Measurements from ENCODE around the gene MIER3.
A peak's percentile ranks its signal among the peaks of the same experiment; 100 is the strongest.

The MIER3 gene

DNA sequence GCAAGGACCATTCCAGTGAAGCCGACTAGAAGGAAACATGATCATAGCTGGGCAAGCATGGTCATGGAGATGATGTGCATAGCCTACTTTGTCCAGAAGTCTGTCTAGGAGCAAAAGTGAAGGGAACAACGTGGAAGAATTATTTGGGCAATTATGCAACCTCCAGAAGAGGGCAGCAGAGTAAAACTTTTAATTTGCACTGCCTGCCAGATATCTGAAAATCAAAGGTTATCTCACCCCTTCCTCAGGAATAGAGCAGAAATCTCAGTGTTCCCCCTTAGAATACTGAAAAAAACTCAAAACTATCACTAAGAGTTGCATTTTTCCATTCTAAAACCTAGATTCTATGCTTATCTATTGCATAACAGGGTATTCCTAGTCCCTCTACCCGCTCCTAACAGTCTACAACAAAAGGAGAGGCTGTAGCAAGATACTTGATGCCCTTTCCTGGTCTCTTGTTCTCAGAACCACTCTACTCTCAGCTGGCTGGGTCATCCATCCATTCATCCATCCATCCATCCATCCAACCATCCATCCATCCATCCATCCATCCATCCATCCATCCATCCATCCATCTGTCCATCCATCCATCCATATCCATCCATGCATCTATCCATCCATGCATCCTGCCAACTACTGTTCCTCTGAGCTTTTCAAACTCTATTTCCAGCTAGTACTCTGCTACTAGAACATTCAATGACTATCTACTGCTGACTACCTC lies 50.9 kb downstream of the MIER3 start:
- DNase-seq (peak; percentile 43 to 52 (median 45)), ATAC-seq (replicated peaks) (peak; percentile 64)
- Mint-ChIP-seq H3K9me3 (no peaks in the 10 kb centered on the region), H3K4me3 (no peak overlapping the region), H3K4me1 (ENCODE audit: low read depth in 2 of 2) (no peaks in the 10 kb centered on the region), H3K27ac (no peak overlapping the region), H3K36me3 (ENCODE audit: insufficient read depth) (peaks cover 3% of the 10 kb centered on the region), H3K27me3 (no peaks in the 10 kb centered on the region)

DNA sequence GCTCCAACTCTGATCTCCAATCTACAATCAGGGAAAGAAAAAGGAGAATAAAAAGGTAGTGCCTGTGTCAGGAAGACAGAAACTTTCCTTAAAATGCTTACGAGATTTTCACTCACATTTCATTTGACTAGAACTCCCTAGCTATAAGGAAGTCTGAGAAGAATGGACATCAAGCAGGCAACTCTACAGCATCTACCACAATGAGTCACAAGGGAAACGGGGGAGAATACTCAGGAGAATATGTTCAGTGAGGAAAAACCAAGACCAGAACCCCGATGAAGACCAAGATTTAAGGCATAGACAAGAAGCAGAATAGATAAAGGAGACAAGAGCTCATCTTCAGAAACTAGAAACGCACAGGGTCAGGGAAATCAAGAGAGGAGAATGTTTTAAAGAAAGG lies 51.5 kb downstream of the MIER3 start:
- DNase-seq = no peak
- no peak overlapping the region for H3K4me3 Mint-ChIP-seq

DNA sequence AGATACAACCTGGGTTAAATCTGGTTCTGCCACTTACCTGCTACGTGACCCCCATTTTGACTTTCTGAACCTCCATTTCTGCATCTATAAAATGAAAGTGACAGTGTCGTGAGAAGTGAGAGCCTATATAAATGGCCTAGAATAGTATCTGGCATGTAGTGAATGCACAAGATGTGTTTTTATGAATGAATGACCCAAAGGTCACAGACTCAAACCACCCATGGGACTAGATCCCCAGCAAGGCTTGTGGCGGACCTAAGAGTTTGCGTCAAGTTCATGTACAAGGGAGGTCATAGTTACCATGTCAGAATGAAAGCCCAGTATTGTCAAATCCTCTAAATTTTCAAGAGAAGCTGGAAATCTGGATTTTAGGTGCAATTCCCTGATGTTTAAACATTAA lies 53.7 kb downstream of the MIER3 start:
- H3K4me1 Mint-ChIP-seq (ENCODE audit: low read depth in 2 of 2) = peaks cover 0 to 3% of the 10 kb centered on the region in 2 donors
- no peaks in the 10 kb centered on the region for H3K9me3 Mint-ChIP-seq
- ATAC-seq (replicated peaks) = no peak
- no peaks in the 10 kb centered on the region for H3K27me3 Mint-ChIP-seq
- peaks cover 14% of the 10 kb centered on the region for H3K36me3 Mint-ChIP-seq (ENCODE audit: insufficient read depth)
- H3K4me3 Mint-ChIP-seq = no peak overlapping the region
- H3K27ac Mint-ChIP-seq = no peak overlapping the region
- DNase-seq = no peak

More for the DNA sequence above, 51.5 kb downstream of the MIER3 start:
- H3K27me3 Mint-ChIP-seq = no peaks in the 10 kb centered on the region
- no peaks in the 10 kb centered on the region for H3K9me3 Mint-ChIP-seq
- no peak overlapping the region for H3K27ac Mint-ChIP-seq
- ATAC-seq (replicated peaks) = no peak
- peaks cover 6% of the 10 kb centered on the region for H3K36me3 Mint-ChIP-seq (ENCODE audit: insufficient read depth)
- H3K4me1 Mint-ChIP-seq (ENCODE audit: low read depth in 2 of 2) = no peaks in the 10 kb centered on the region

DNA sequence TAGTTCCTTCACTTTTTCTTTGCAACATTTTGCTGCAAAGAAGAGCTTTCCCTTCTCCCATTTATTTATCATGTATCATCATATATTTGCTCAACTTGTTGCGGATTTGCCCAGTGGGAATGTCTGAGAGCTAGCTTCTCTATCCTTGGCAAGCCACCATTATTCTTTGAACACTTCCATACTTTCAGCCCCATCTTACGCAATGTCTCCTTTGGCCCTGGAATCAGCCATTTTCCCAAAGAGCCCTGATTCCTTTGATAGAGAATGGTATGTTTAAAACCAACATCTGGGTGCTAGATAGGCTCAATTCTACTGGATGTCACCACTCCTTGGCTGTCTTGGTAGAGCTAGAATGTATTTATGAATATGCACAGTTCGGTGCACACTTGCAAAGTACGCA lies 55.2 kb downstream of the MIER3 start:
- Mint-ChIP-seq H3K36me3 (ENCODE audit: insufficient read depth) (peaks cover 14% of the 10 kb centered on the region), H3K9me3 (no peaks in the 10 kb centered on the region), H3K27me3 (no peaks in the 10 kb centered on the region), H3K4me1 (ENCODE audit: low read depth in 2 of 2) (peaks cover 0 to 3% of the 10 kb centered on the region in 2 donors), H3K27ac (no peak overlapping the region), H3K4me3 (no peak overlapping the region)
- DNase-seq = no peak
- no peak for ATAC-seq (replicated peaks)

DNA sequence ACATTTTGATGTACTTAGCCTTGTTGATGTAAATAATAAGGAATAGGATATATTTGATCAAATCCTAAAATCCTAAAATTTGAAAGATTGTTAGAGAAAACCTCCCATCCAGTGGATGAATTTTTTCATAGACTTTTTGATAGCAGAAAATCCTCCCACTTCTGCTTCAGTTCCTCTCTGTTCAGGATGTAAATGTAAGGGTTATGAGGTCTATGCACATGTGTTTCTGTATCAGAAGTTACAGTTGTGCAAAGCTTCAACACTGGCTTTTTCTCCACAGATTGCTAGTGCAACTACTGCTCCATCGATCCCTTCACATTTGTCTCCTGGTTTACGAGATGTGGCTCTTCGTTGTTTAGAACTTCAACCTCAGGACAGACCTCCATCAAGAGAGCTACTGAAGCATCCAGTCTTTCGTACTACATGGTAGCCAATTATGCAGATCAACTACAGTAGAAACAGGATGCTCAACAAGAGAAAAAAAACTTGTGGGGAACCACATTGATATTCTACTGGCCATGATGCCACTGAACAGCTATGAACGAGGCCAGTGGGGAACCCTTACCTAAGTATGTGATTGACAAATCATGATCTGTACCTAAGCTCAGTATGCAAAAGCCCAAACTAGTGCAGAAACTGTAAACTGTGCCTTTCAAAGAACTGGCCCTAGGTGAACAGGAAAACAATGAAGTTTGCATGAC lies 58.5 kb downstream of the MIER3 start:
- ATAC-seq (replicated peaks) = peak; percentile 56
- Mint-ChIP-seq H3K27ac (peak overlapping the region in 1 of 2 donors; percentile 60), H3K9me3 (no peaks in the 10 kb centered on the region)

DNA sequence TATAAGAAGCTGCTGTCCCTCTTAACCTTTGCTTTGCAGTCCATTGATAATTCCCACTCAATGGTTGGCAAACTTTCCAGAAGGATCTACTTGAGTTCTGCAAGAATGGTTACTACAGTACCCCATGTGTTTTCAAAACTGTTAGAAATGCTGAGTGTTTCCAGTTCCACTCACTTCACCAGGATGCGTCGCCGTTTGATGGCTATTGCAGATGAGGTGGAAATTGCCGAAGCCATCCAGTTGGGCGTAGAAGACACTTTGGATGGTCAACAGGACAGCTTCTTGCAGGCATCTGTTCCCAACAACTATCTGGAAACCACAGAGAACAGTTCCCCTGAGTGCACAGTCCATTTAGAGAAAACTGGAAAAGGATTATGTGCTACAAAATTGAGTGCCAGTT lies 70.4 kb downstream of the MIER3 start:
- Mint-ChIP-seq H3K27ac (no peak overlapping the region), H3K4me1 (ENCODE audit: low read depth in 2 of 2) (peaks cover 0 to 2% of the 10 kb centered on the region in 2 donors), H3K9me3 (no peaks in the 10 kb centered on the region), H3K4me3 (no peak overlapping the region), H3K36me3 (ENCODE audit: insufficient read depth) (peaks cover 87% of the 10 kb centered on the region), H3K27me3 (no peaks in the 10 kb centered on the region)
- ATAC-seq (replicated peaks) (no peak), DNase-seq (no peak)

More for the DNA sequence above, 58.5 kb downstream of the MIER3 start:
- H3K4me3 Mint-ChIP-seq = no peak overlapping the region
- H3K27me3 Mint-ChIP-seq = no peaks in the 10 kb centered on the region
- H3K36me3 Mint-ChIP-seq (ENCODE audit: insufficient read depth) = peaks cover 24% of the 10 kb centered on the region
- no peak for DNase-seq
- H3K4me1 Mint-ChIP-seq (ENCODE audit: low read depth in 2 of 2) = peaks cover 0 to 3% of the 10 kb centered on the region in 2 donors

DNA sequence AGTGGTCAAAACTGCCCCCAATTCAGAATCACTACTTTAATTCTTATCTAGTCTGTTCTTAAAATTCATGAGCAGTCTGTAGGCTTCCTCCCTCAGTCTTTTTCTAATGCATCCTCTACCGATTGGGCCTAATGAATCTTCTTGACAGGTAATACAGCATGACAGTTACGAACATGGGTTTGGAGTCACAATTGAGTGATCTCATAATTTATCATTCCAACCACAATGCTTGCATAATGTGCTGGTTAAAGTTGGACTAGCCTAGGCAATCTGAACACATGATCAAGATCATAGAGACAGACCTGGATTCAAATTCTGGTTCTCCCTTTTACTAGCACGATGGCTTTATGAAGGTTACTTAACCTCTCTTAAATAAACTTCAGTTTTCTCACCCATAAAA lies 75.6 kb downstream of the MIER3 start:
- H3K36me3 Mint-ChIP-seq (ENCODE audit: insufficient read depth) = peaks cover 79% of the 10 kb centered on the region
- ATAC-seq (replicated peaks) (no peak), DNase-seq (no peak)
- H3K9me3 Mint-ChIP-seq = no peaks in the 10 kb centered on the region
- H3K27ac Mint-ChIP-seq = no peak overlapping the region
- H3K4me1 Mint-ChIP-seq (ENCODE audit: low read depth in 2 of 2) = peaks cover 5 to 7% of the 10 kb centered on the region in 2 donors
- no peaks in the 10 kb centered on the region for H3K27me3 Mint-ChIP-seq
- no peak overlapping the region for H3K4me3 Mint-ChIP-seq

DNA sequence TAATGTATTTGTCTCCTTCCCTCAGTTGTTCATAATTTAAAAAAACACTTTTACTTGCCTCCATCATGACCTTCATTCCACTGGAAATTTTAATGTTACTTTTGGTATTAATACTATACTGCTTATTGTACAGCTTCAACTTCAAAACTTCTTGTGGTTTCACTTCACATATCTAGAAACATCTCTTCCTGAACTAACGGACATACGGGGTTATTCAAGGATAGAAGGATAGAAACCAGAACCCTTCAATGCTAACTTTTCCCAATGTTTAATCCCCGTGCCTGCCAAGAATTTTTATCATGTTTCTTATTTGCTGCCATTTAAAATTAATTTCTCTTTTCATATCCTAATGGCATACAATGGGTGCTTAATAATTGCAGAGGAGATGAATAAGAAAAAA lies 78.9 kb downstream of the MIER3 start:
- Mint-ChIP-seq H3K27ac (peak overlapping the region in 1 of 2 donors; percentile 69), H3K9me3 (no peaks in the 10 kb centered on the region), H3K27me3 (no peaks in the 10 kb centered on the region), H3K4me1 (ENCODE audit: low read depth in 2 of 2) (peaks cover 4 to 13% of the 10 kb centered on the region in 2 donors), H3K4me3 (no peak overlapping the region), H3K36me3 (ENCODE audit: insufficient read depth) (peaks cover 74% of the 10 kb centered on the region)
- ATAC-seq (replicated peaks) (no peak), DNase-seq (no peak)

DNA sequence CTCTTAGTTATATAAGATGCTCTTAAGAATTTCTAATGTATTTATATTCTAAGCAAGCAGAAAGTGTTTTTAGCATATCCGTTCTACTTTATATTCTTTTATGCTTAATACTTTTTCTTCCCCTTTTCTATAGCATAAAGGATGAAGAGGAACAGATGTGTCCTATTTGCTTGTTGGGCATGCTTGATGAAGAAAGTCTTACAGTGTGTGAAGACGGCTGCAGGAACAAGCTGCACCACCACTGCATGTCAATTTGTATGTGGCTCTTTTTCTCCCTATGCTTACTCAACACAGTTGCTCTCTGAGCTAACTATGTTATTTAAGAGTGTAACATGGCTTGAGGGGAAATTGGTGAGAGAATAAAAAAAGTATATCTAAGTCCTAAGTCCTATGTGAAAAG lies 80.1 kb downstream of the MIER3 start:
- no peak overlapping the region for H3K4me3 Mint-ChIP-seq
- peaks cover 76% of the 10 kb centered on the region for H3K36me3 Mint-ChIP-seq (ENCODE audit: insufficient read depth)
- H3K9me3 Mint-ChIP-seq = no peaks in the 10 kb centered on the region
- H3K27me3 Mint-ChIP-seq = no peaks in the 10 kb centered on the region
- peaks cover 4 to 13% of the 10 kb centered on the region in 2 donors for H3K4me1 Mint-ChIP-seq (ENCODE audit: low read depth in 2 of 2)
- ATAC-seq (replicated peaks) = no peak
- no peak overlapping the region for H3K27ac Mint-ChIP-seq
- no peak for DNase-seq

Data from effector memory CD8-positive, alpha-beta T cell (primary cell).